Caco-2 (cell line): ENCODE measurements around the gene CIDEB. TPM values are rescaled to one million over a fixed set of nuclear protein-coding genes. Genes with fewer than 3 reads are reported as not detected.

Source experiments
- BruUV-seq: library from RNA; stranded (reverse); fragments of 400-500 nt; replicated peaks from 2 replicates; lab custom pipeline; 2021; lab: Mats Ljungman, UMichigan
- CTCF ChIA-PET: fragments of 300-600 bp; sonication (Branson Sonifier 250); formaldehyde crosslinking; loops from one replicate; lab custom pipeline; 2022; ENCODE audit warnings: antibody characterized with exemption; lab: Charles Lee
- POLR2A ChIA-PET: fragments of 300-600 bp; sonication (Branson Sonifier 250); formaldehyde crosslinking; loops from one replicate; lab custom pipeline; 2022; ENCODE audit warnings: antibody characterized with exemption; lab: Charles Lee
- DNase-seq, 2 experiments: peaks; one replicate each; pipeline versions ENCODE4 v3.0.0 to v3.0.0-alpha.2; 2020 to 2022
- H3K27me3 ChIP-seq: replicated peaks from 2 replicates; pipeline ENCODE4 v1.6.0; 2011; ENCODE audit warnings: low read length; ENCODE audit not compliant: control insufficient read depth, insufficient read depth
- H3K36me3 ChIP-seq: 2 replicates; pipeline ENCODE4 v1.5.1; 2011; ENCODE audit warnings: low read length; ENCODE audit not compliant: control insufficient read depth, insufficient read depth
- H3K4me1 ChIP-seq: fragments of 250-450 bp; sonication (Bioruptor Pico); 2 replicates; pipeline ENCODE4 v1.5.1; 2020; ENCODE audit warnings: mild to moderate bottlenecking
- H3K4me3 ChIP-seq: 2 replicates; pipeline ENCODE4 v1.5.1; 2011; ENCODE audit warnings: low read depth, mild to moderate bottlenecking, control low read depth, low read length
- H3K9me3 ChIP-seq: fragments of 250-450 bp; sonication (Bioruptor Pico); 2 replicates; pipeline ENCODE4 v1.5.1; 2020; ENCODE audit warnings: mild to moderate bottlenecking, moderate library complexity
- H3K27ac Mint-ChIP-seq: one replicate; pipeline ENCODE4 v1.8.0; 2022; ENCODE audit warnings: mixed read lengths; ENCODE audit not compliant: unreplicated experiment
- H3K27me3 Mint-ChIP-seq: one replicate; pipeline ENCODE4 v1.8.0; 2022; ENCODE audit warnings: mixed read lengths; ENCODE audit not compliant: insufficient read depth, unreplicated experiment
- H3K36me3 Mint-ChIP-seq: one replicate; pipeline ENCODE4 v1.8.0; 2022; ENCODE audit warnings: mild to moderate bottlenecking, mixed read lengths; ENCODE audit not compliant: insufficient read depth, unreplicated experiment
- H3K4me1 Mint-ChIP-seq: one replicate; pipeline ENCODE4 v1.8.0; 2022; ENCODE audit warnings: low read depth, mixed read lengths; ENCODE audit not compliant: unreplicated experiment
- H3K4me3 Mint-ChIP-seq: one replicate; pipeline ENCODE4 v1.8.0; 2022; ENCODE audit warnings: mild to moderate bottlenecking, moderate library complexity, mixed read lengths; ENCODE audit not compliant: unreplicated experiment
- H3K9me3 Mint-ChIP-seq: one replicate; pipeline ENCODE4 v1.8.0; 2022; ENCODE audit warnings: mixed read lengths; ENCODE audit not compliant: unreplicated experiment
- intact Hi-C: fragments of 100-400 bp; cut with micrococcal nuclease; formaldehyde crosslinking; loops from one replicate; pipeline ENCODE4 v1.10.0; 2022; ENCODE audit not compliant: unreplicated experiment
- total RNA-seq: library from RNA; stranded (reverse); gene quantifications from 2 replicates; pipeline ENCODE4 v1.2.3, GENCODE V29; 2022
- TF ChIP-seq, protein P1 (sequence below), 2 experiments: fragments of 200-600 bp in 1 of 2; IDR thresholded peaks; 1 replicate in 1 of 2; 2 replicates in 1 of 2; pipeline versions ENCODE4 v1.5.1 to v1.8.0; 2011 to 2022; ENCODE audit warnings: antibody characterized with exemption in 1 of 2, control low read depth in 1 of 2, inconsistent platforms in 1 of 2, low read depth in 1 of 2, low read length in 1 of 2, mild to moderate bottlenecking in 1 of 2, moderate library complexity in 1 of 2; ENCODE audit not compliant: insufficient read depth in 1 of 2, severe bottlenecking in 1 of 2, unreplicated experiment in 1 of 2

The CIDEB gene
- total RNA-seq, 1 experiment from 2014 or later: 7.2 TPM

GRCh38 chr14:24327303-24327702 is 19.5 kb upstream of the CIDEB start:
- Mint-ChIP-seq H3K27me3 (no peaks in the 10 kb centered on the region), H3K9me3 (no peaks in the 10 kb centered on the region), H3K4me1 (peaks cover 5% of the 10 kb centered on the region), H3K4me3 (no peak overlapping the region), H3K27ac (no peak overlapping the region), H3K36me3 (peaks cover 2% of the 10 kb centered on the region)
- DNase-seq: no peak
- Histone ChIP-seq H3K27me3 (no peaks in the 10 kb centered on the region; the same call in 1 of the 2 replicates), H3K4me3 (no peak overlapping the region), H3K9me3 (no peaks in the 10 kb centered on the region), H3K36me3 (no peaks in the 10 kb centered on the region), H3K4me1 (no peaks in the 10 kb centered on the region)
- TF ChIP-seq, protein P1, sequence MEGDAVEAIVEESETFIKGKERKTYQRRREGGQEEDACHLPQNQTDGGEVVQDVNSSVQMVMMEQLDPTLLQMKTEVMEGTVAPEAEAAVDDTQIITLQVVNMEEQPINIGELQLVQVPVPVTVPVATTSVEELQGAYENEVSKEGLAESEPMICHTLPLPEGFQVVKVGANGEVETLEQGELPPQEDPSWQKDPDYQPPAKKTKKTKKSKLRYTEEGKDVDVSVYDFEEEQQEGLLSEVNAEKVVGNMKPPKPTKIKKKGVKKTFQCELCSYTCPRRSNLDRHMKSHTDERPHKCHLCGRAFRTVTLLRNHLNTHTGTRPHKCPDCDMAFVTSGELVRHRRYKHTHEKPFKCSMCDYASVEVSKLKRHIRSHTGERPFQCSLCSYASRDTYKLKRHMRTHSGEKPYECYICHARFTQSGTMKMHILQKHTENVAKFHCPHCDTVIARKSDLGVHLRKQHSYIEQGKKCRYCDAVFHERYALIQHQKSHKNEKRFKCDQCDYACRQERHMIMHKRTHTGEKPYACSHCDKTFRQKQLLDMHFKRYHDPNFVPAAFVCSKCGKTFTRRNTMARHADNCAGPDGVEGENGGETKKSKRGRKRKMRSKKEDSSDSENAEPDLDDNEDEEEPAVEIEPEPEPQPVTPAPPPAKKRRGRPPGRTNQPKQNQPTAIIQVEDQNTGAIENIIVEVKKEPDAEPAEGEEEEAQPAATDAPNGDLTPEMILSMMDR (IDR thresholded peaks at IDR 0.05; ENCODE audit: insufficient read depth in 1 of 2, low read depth in 1 of 2, low read length in 1 of 2, severe bottlenecking in 1 of 2, unreplicated experiment in 1 of 2): no peak
- no TSS peak for BruUV-seq
- ChIA-PET CTCF (interaction anchor here (0.6 to 3.1 kb wide), 4 partner anchors 103 to 769 kb away, joined by 3 to 12 read pairs (median 3); no protein-coding TSS in a partner anchor), POLR2A (no interaction called here)
- intact Hi-C loops: no loop called here

- no peaks in the 10 kb centered on the region for H3K9me3 Mint-ChIP-seq
- Histone ChIP-seq H3K9me3 (no peaks in the 10 kb centered on the region), H3K4me3 (no peak overlapping the region), H3K36me3 (no peaks in the 10 kb centered on the region), H3K27me3 (no peaks in the 10 kb centered on the region; the same call in 1 of the 2 replicates), H3K4me1 (no peaks in the 10 kb centered on the region)
- TF ChIP-seq, protein P1 (IDR thresholded peaks at IDR 0.05; ENCODE audit: insufficient read depth in 1 of 2, low read depth in 1 of 2, low read length in 1 of 2, severe bottlenecking in 1 of 2, unreplicated experiment in 1 of 2): no peak
- no peaks in the 10 kb centered on the region for H3K4me1 Mint-ChIP-seq
- DNase-seq: no peak
- ChIA-PET CTCF (interaction anchor here (1.4 kb wide), 1 partner anchor 106 kb away, joined by 3 read pairs; no protein-coding TSS in a partner anchor), POLR2A (no interaction called here)
- intact Hi-C loops: no loop called here
- H3K4me3 Mint-ChIP-seq: no peak overlapping the region
- H3K36me3 Mint-ChIP-seq: no peaks in the 10 kb centered on the region
- BruUV-seq: no TSS peak
- no peak overlapping the region for H3K27ac Mint-ChIP-seq
- no peaks in the 10 kb centered on the region for H3K27me3 Mint-ChIP-seq
Observed at GRCh38 chr14:24325963-24326362, 18.2 kb upstream of the CIDEB start.

DNA sequence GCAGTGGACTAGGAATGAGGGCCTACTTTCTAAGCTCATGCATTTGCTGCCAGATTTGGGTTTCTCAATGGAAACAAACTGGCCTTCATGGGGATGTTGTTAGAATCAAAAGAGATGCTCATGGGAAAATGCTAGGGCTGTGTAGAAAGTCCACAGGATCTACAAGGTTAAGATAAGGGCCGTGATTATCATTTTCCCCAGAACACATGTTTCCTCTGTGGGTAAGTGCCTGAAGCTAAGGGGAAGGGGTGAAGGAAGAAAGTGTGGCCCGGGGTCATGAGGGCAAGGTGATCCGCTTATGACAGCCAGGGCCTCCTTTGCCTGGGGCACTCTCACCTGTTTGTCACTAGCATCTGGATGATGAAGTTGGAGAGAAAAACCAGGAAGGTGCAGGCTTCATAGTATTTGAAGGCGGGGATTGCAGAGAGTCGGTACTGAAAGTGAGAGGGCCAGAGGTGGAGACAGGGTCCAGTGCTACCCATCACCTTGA is 17.3 kb upstream of the CIDEB start:
- intact Hi-C loops: no loop called here
- no peak overlapping the region for H3K4me3 ChIP-seq
- H3K4me3 Mint-ChIP-seq: no peak overlapping the region
- H3K36me3 Mint-ChIP-seq: no peaks in the 10 kb centered on the region
- no peaks in the 10 kb centered on the region for H3K36me3 ChIP-seq
- H3K27ac Mint-ChIP-seq: no peak overlapping the region
- POLR2A ChIA-PET: no interaction called here
- H3K9me3 ChIP-seq: no peaks in the 10 kb centered on the region
- BruUV-seq: no TSS peak
- H3K27me3 ChIP-seq: no peaks in the 10 kb centered on the region; the same call in 1 of the 2 replicates
- no peaks in the 10 kb centered on the region for H3K9me3 Mint-ChIP-seq
- no peaks in the 10 kb centered on the region for H3K4me1 Mint-ChIP-seq
- no peak for DNase-seq
- CTCF ChIA-PET: interaction anchor here (0.6 to 1.4 kb wide), 3 partner anchors 9 to 106 kb away, joined by 3 read pairs; no protein-coding TSS in a partner anchor
- H3K27me3 Mint-ChIP-seq: peaks cover 3% of the 10 kb centered on the region
- TF ChIP-seq, protein P1 (IDR thresholded peaks at IDR 0.05; ENCODE audit: insufficient read depth in 1 of 2, low read depth in 1 of 2, low read length in 1 of 2, severe bottlenecking in 1 of 2, unreplicated experiment in 1 of 2): no peak
- no peaks in the 10 kb centered on the region for H3K4me1 ChIP-seq
